Superior temporal gyrus (tissue), 1 donor: ENCODE results near the gene BCL2L15.
"Not testable (repeated sequence)": the region's sequence is repeated elsewhere in the genome, so short reads cannot be mapped to it uniquely, and the experiment has no call there.

Source experiments
- DNase-seq: peaks from one replicate; pipeline ENCODE4 v3.0.0-alpha.2; 2016; ENCODE audit errors: extremely low spot score

The BCL2L15 gene

GRCh38 chr1:113871597-113872113, 15.7 kb downstream of the BCL2L15 start, which contains the start of gene PTPN22:
PTPN22 (minus strand) TSS chr1:113871712.
- no peak for DNase-seq

GRCh38 chr1:113870778-113871177, 16.6 kb downstream of the BCL2L15 start:
- DNase-seq, result no peak

DNA sequence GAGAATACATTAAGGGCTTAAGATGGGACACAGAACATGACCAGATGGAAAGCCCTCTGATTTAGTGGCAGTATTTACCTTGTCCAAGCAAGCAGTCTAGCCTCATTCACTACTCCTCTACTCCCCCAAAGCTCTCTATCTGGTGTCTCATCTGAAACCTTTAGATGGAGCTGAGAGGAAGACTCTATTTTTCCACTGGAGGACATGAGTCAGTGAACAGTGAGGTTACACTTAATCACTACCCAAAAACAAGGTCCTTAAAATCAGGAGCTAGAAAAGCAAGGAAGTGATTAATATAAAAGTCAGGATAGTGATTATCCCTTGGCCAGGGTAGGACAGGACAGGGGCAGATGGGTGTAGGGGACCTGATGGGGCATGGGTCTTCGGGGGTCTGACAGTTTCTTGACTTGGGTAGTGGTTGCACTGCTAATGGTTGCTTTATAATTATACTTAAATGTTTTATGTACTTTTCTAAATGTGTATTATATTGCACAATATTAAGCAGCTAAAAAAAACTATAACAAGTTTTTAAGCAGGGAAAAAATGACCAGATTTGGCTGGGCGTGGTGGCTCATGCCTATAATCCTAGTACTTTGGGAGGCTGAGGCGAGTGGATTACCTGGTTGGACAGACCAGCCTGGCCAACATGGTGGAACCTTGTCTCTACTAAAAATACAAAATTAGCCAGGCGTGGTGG, 18.8 kb downstream of the BCL2L15 start:
- no peak for DNase-seq

DNA sequence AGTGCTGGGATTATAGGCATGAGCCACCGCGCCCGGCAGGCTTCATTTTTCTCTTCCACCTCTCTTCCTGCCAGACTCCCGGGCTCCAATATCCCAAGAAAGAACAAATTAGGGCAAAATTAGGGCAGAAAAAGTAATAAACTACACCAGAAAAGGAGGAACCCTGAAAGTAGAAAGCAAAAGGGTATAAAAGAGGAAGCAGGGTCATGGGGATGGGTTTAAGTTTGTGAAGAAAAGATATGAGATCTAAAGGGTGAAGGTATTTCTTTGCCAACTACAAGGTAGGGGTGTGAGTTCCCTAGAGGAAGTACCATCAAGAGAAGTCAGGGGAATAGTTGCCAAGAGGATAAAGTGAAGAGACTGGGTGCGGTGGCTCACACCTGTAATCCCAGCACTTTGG, 25.7 kb downstream of the BCL2L15 start:
- DNase-seq, result no peak

- DNase-seq, result no peak
Observed at GRCh38 chr1:113860891-113861290, 26.5 kb downstream of the BCL2L15 start.

- no peak for DNase-seq
Observed at GRCh38 chr1:113859478-113860175, 27.8 kb downstream of the BCL2L15 start.

DNA sequence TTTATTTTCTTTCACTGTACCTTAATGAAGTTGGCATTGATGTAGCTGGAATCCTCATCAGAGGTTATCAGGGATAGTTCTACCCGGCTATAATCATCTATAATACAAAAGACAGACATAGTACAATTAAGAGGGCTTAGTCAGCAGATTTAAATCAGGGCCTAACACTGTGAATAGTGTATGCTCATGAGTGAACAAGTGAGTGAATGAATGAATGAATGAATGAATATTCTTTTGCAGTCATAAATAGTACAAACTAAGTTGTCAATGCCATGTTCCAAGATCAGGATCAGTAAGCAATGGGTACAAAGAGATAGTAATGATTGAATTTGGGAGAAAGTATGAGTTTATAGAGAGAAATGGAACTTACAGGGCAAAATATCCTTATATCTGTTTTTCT, 28.4 kb downstream of the BCL2L15 start:
- no peak for DNase-seq

GRCh38 chr1:113858418-113858817, 29.0 kb downstream of the BCL2L15 start:
- DNase-seq, result no peak

DNA sequence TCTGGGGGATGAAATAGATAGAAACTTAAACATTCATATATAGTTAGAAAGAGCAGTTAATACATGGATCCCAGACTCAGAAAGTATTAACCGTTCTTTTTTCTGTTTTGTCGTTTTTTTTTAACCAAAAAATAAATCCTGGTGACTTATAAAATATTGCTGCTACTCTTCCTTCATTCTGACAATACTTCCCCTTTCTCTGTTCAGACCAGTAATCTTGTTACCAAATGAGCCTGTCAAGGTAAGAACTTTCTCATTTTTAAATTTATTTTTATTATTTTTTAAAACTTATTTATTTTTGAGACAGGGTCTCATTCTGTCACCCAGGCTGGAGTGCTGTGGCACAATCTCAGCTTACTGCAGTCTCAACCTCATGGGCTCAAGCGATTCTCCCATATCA, 29.6 kb downstream of the BCL2L15 start:
- no peak for DNase-seq

- DNase-seq, result no peak
Observed at GRCh38 chr1:113856401-113856790, 31.0 kb downstream of the BCL2L15 start.

DNA sequence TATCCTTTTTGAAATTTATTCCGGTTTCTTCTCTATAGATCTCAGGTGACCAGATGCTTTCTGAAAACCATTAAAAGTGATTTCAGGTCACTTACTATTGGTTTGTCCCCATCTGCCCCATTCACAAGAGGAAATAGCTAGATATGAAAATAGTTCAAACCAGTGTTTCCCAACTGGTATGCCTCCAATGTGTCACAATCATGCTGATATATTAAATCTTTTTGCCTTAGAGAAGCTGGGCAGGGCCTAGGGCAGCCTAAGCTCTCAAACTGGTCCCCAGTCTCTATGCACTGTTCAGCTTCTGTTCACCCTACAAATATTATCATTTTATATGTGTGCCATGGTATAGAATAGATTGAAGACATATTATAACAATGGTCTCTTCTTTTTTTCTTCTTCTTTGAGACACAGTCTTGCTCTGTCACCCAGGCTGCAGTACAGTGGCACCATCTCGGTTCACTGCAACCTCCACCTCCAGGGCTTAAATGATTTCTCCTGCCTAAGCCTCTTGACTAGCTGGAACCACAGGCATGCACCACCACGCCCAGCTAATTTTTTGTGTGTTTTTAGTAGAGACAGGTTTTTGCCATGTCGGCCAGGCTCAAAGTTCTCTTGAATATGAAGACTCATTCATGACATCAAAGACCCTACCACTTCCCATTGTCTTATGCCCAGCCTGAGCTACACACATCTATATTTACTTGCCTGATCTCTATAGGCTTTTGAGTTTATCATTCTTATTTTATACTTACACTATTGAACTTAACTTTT, 31.6 kb downstream of the BCL2L15 start:
- DNase-seq, result no peak

DNA sequence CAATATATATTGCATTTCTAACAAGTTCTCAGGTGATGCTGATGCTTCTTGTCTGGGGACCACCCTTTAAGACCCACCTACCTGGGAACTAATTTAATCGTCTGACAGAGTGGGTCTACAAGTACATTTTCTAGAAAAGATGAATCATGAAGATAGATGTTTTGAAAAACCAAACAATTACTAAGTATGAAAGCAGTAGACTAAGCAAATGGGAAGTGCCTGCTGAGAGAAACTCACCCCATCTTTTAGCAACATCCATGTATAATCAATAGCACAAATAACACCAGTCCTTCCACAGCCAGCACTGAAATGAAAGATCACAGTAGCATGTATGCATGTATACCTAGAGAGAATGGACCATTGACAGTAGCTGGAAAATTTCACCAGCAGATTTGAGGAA, 33.1 kb downstream of the BCL2L15 start:
- no peak for DNase-seq

GRCh38 chr1:113852694-113853093, 34.7 kb downstream of the BCL2L15 start:
- not testable (repeated sequence) for DNase-seq

DNA sequence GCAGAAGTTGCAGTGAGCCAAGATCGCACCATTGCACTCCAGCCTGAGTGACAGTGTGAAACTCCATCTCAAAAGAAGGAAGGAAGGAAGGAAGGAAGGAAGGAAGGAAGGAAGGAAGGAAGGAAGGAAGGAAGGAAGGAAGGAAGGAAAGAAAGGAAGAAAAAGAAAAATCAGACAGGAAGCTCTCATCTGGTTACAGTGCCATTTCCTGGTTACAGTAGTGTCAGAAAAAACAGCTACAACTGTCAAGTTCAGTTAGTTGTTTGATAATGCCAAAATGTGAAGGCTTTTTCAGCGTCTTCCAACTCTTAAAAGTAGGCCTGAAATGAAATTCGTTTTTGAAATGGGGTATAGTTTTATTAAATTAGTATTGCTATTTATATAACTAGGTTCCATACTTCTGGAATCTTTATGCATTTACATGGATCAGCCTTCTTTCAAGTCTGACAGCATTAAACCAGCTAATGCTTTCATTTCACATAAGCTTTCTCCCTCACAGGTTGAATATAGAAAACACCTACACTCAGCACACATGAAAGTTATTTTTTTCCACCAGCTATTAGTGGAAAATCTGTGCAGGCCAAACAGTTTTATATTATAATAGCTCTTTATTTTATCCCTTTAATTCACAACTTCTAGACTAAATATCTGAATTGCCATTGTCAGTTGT, 37.1 kb downstream of the BCL2L15 start:
- no peak for DNase-seq

- DNase-seq, result no peak
Observed at GRCh38 chr1:113849072-113849471, 38.3 kb downstream of the BCL2L15 start.

DNA sequence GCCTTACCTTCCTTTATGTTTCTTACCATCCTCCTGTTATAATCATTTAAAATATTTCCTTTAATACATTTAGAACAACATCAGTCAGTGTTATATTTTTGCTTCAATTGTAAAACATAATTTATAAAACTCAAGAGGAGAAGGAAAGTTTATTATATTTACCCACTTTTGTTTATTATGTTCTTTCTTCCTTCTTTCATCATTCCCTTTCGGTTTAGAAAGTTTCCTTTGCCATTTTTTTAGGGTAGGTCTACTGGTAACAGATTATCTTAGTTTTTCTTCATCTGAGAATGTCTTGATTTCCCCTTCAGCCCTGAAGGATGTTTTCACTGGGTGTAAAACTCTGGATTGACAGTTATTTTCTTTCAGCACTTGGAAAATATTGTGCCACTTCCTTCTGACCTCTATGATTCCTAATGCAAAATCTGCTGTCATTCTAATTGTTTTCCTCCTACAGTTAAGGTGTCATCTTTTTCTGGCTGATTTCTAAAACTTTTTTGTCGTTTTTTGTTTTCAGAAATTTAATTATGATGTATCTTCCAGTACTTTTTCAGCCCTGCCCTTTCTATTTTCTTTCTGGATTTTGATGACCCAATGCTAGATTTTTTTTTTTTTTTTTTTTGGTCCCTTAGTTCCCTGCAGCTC, 40.9 kb downstream of the BCL2L15 start:
- no peak for DNase-seq

GRCh38 chr1:113836534-113836933, 50.8 kb downstream of the BCL2L15 start:
- no peak for DNase-seq

DNA sequence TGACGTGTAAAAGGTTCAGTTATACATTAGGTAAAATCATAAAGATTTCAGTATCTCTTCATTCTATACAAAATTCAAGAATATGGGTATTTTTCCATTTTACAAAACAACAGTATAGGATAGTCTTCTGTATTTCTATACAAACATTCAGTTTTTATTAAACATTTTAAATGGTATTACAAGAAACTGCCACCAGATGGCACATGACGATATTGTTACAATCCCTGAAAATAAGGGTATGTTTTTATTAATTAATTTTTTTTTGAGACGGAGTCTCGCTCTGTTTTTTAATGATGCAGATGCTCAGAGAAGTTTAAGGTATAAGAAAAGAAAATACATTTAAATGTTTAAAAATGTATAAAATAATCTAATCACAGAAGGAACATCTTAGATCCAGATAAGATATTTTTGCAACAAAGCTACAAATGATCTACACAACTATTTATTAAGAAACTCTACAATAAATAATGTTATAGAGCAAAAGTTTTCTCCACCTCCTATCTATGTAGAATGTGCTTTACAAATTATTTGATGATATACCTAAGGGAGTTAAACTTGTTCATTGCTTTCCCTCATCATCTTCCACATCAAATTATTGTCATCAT, 51.6 kb downstream of the BCL2L15 start:
- peak; percentile 91 for DNase-seq

- DNase-seq, result no peak
Observed at GRCh38 chr1:113834716-113835115, 52.7 kb downstream of the BCL2L15 start.
